Cardiac atrium fibroblast (primary cell): ENCODE measurements around the gene ADGRL3. TPM values are rescaled to one million over a fixed set of nuclear protein-coding genes. Genes with fewer than 3 reads are reported as not detected.

ENCODE experiments used
- total RNA-seq: library from RNA; depleted of rRNA; stranded (reverse); fragments of >200 nt; gene quantifications from 2 replicates; pipeline ENCODE4 v1.2.3, GENCODE V29; 2015

The ADGRL3 gene
- 0.90 and 13.3 TPM in 2 replicates for total RNA-seq

DNA sequence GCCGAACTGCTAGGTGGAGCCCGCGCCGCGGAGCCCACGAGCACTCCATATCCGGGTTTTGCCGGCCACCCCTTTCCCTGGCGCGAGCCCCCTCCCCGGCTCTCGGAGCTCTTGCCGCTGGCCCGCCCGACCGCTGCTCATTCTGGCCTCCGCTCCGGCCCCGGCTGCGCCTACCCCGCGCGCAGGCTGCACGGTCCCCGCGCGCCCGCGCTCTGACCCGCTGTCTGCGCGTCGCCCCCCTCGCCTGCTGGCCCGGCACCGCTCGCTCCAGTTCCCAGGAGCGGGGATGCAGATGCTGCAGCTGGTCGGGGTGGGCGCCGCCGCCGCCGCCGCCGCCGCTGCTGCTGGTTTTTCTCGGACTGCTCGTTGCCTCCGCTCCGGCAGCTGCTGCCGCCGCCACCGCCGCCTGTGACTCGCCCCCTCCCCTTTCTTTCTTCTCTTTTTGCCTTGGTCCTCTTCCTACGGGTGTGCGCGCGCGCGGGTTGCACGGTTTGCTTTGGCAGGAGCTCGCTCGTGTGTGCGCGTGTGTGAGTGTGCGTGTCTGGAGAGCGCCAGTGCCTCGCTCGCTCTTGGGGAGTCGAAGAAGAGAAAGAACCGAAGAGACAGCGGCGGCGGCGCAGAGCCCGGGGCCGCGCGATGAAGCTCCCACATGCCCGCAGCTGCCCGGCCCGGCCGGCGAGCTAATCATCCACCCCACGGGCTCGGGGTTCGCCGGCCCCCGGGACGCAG, at the start of gene ADGRL3:
TSS of gene ADGRL3 (plus strand) at position 140 of the 729 bp plus-strand sequence.

